HG03378 (cell line): ENCODE measurements around the gene CCDC38.
"Not testable (repeated sequence)": the region's sequence is repeated elsewhere in the genome, so short reads cannot be mapped to it uniquely, and the experiment has no call there.

Experiments used
- ATAC-seq: cut with Tn5 transposase; IDR thresholded peaks from one replicate; pipeline ENCODE4 v1.9.1; 2021; ENCODE audit warnings: mild to moderate bottlenecking, moderate library complexity; ENCODE audit not compliant: unreplicated experiment

The CCDC38 gene

GRCh38 chr12:95884998-95885397, 57.4 kb downstream of the CCDC38 start:
- no peak for ATAC-seq

GRCh38 chr12:95882873-95883272, 59.5 kb downstream of the CCDC38 start:
- ATAC-seq = no peak

- ATAC-seq = no peak
These were observed 60.3 kb downstream of the CCDC38 start for GRCh38 chr12:95882080-95882479.

GRCh38 chr12:95881331-95881955, 61.0 kb downstream of the CCDC38 start:
- ATAC-seq = no peak

GRCh38 chr12:95880895-95881294, 61.5 kb downstream of the CCDC38 start:
- no peak for ATAC-seq

- no peak for ATAC-seq
These were observed 64.8 kb downstream of the CCDC38 start for GRCh38 chr12:95877622-95878021.

GRCh38 chr12:95874452-95874851, 68.0 kb downstream of the CCDC38 start:
- no peak for ATAC-seq

GRCh38 chr12:95870897-95871296, 71.5 kb downstream of the CCDC38 start:
- ATAC-seq = no peak

GRCh38 chr12:95863337-95863736, 79.1 kb downstream of the CCDC38 start:
- ATAC-seq = no peak

- ATAC-seq = no peak
These were observed 80.4 kb downstream of the CCDC38 start for GRCh38 chr12:95862038-95862437.

- ATAC-seq = no peak
These were observed 82.2 kb downstream of the CCDC38 start for GRCh38 chr12:95859947-95860850.

GRCh38 chr12:95859344-95859816, 83.0 kb downstream of the CCDC38 start:
- ATAC-seq = no peak

- ATAC-seq = peak; percentile 98
These were observed 83.7 kb downstream of the CCDC38 start, which contains the start of gene SNRPF for GRCh38 chr12:95858451-95859343. Gene SNRPF, plus strand, starts transcription at chr12:95858952. Its CDS starts 122 bp downstream, at chr12:95859074.

- no peak for ATAC-seq
These were observed 84.6 kb downstream of the CCDC38 start for GRCh38 chr12:95857799-95858198.

GRCh38 chr12:95857156-95857555, 85.3 kb downstream of the CCDC38 start:
- ATAC-seq = no peak

GRCh38 chr12:95852133-95852532, 90.3 kb downstream of the CCDC38 start:
- ATAC-seq = no peak

GRCh38 chr12:95851606-95852005, 90.8 kb downstream of the CCDC38 start:
- ATAC-seq = no peak

- no peak for ATAC-seq
These were observed 93.6 kb downstream of the CCDC38 start for GRCh38 chr12:95848575-95849388.

GRCh38 chr12:95842426-95842825, 100.0 kb downstream of the CCDC38 start:
- not testable (repeated sequence) for ATAC-seq

GRCh38 chr12:95838125-95838524, 104.3 kb downstream of the CCDC38 start:
- no peak for ATAC-seq
